K562 (cell line): Measurements from ENCODE around the gene NFATC2. TPM values are rescaled to one million over a fixed set of nuclear protein-coding genes. Genes with fewer than 3 reads are reported as not detected.

ENCODE experiments used
- CHD2 ChIP-seq: IDR thresholded peaks from 2 replicates; pipeline ENCODE4 v1.6.1; 2011; ENCODE audit warnings: low read depth, low read length
- CLOCK ChIP-seq: fragments of 250-450 bp; sonication (Bioruptor Pico); IDR thresholded peaks from 2 replicates; pipeline ENCODE4 v1.4.0; 2020; ENCODE audit warnings: mild to moderate bottlenecking, moderate library complexity, borderline replicate concordance
- DEAF1 ChIP-seq: fragments of 450-650 bp; formaldehyde crosslinking; IDR thresholded peaks from 2 replicates; pipeline ENCODE4 v1.4.0; 2020; ENCODE audit warnings: mild to moderate bottlenecking, moderate library complexity
- DPF2 ChIP-seq: fragments of 450-650 bp; IDR thresholded peaks from 2 replicates; pipeline ENCODE4 v1.6.1; 2016
- JUND ChIP-seq, 2 experiments: IDR thresholded peaks; 2 replicates in 1 of 2; 3 replicates in 1 of 2; pipeline ENCODE4 v1.6.1; 2011; ENCODE audit warnings: borderline replicate concordance in 2 of 2, low read depth in 2 of 2, low read length in 2 of 2, improper control_type of control experiment in 1 of 2, missing biosample characterization in 1 of 2, missing genetic modification characterization in 1 of 2, missing genetic modification reagents in 1 of 2
- KDM1A ChIP-seq, 2 experiments: fragments of 450-650 bp; IDR thresholded peaks; 2 replicates each; pipeline ENCODE4 v1.6.1; 2016; ENCODE audit warnings: mild to moderate bottlenecking in 2 of 2
- KDM5B ChIP-seq: fragments of 200-600 bp; sonication (generic); IDR thresholded peaks from 2 replicates; pipeline ENCODE4 v1.6.1; 2012; ENCODE audit warnings: low read depth, mild to moderate bottlenecking, moderate library complexity, low read length, control low read depth, inconsistent platforms; ENCODE audit not compliant: insufficient replicate concordance
- MAFF ChIP-seq: IDR thresholded peaks from 2 replicates; pipeline ENCODE4 v1.6.1; 2012; ENCODE audit warnings: low read length, improper control_type of control experiment
- MEF2A ChIP-seq: IDR thresholded peaks from 2 replicates; pipeline ENCODE4 v1.6.1; 2011; ENCODE audit warnings: low read depth, mild to moderate bottlenecking, low read length, moderate library complexity; ENCODE audit not compliant: control insufficient read depth
- NFE2 ChIP-seq: IDR thresholded peaks from 2 replicates; pipeline ENCODE4 v1.6.1; 2014; ENCODE audit warnings: antibody characterized with exemption, low read depth
- NFYB ChIP-seq: IDR thresholded peaks from 2 replicates; pipeline ENCODE4 v1.6.1; 2011; ENCODE audit warnings: mild to moderate bottlenecking, moderate library complexity; ENCODE audit not compliant: insufficient read length; ENCODE audit errors: extremely low read depth
- PCBP1 ChIP-seq: fragments of 200-400 bp; formaldehyde crosslinking; IDR thresholded peaks from 2 replicates; pipeline ENCODE4 v1.6.1; 2018; ENCODE audit warnings: mild to moderate bottlenecking, low read depth, low read length; ENCODE audit not compliant: poor library complexity, severe bottlenecking
- PKNOX1 ChIP-seq: fragments of 450-650 bp; IDR thresholded peaks from 2 replicates; pipeline ENCODE4 v1.6.1; 2016
- PRMT5 ChIP-seq: sonication (generic); formaldehyde crosslinking; IDR thresholded peaks from 2 replicates; pipeline ENCODE4 v1.5.0; 2020; ENCODE audit warnings: missing genetic modification reagents
- RBM25 ChIP-seq: fragments of 200-400 bp; formaldehyde crosslinking; IDR thresholded peaks from 2 replicates; pipeline ENCODE4 v1.6.1; 2018; ENCODE audit warnings: low read length, low read depth, moderate library complexity; ENCODE audit not compliant: severe bottlenecking
- TEAD4 ChIP-seq, 2 experiments: sonication (generic) in 1 of 2; formaldehyde crosslinking in 1 of 2; IDR thresholded peaks; 2 replicates each; pipeline versions ENCODE4 v1.6.1 to v1.8.0; 2012 to 2022; ENCODE audit warnings: borderline replicate concordance in 1 of 2, inconsistent platforms in 1 of 2, low read length in 1 of 2, mild to moderate bottlenecking in 1 of 2, missing genetic modification reagents in 1 of 2
- ZNF316 ChIP-seq: fragments of 450-650 bp; IDR thresholded peaks from 2 replicates; pipeline ENCODE4 v1.6.1; 2016
- ZNF518B ChIP-seq: fragments of 250-450 bp; sonication (Bioruptor Pico); IDR thresholded peaks from 2 replicates; pipeline ENCODE4 v1.5.0; 2021; ENCODE audit warnings: mild to moderate bottlenecking, moderate library complexity
- polyA plus RNA-seq, 8 experiments: library from polyadenylated mRNA; depleted of rRNA in 4 of 8; stranded (reverse) in 5 of 8; unstranded in 3 of 8; fragments of >200 nt; fragmentation: Nextera tagmentation in 2 of 8; fragmentation: Illumina TruSeq in 1 of 8; extraction: Ambion mirVana in 2 of 8; extraction: Trizol in 1 of 8; gene quantifications; 2 replicates each; pipeline versions ENCODE4 v1.2.1 to v1.2.3, GENCODE V29; 2011 to 2014; ENCODE audit warnings: inconsistent platforms in 1 of 8, missing spikeins in 1 of 8
- total RNA-seq, 7 experiments: library from RNA; depleted of rRNA in 6 of 7; stranded (reverse); fragments of >200 nt in 6 of 7; fragmentation: Illumina TruSeq in 2 of 7; extraction: Trizol in 2 of 7; gene quantifications; 2 replicates each; pipeline versions ENCODE4 v1.2.1 to v1.2.3, GENCODE V29; 2011 to 2021; ENCODE audit warnings: low replicate concordance in 1 of 7

NFATC2 gene
- total and polyA plus RNA-seq, 9 of the 15 experiments (the other 6 are each of a cell fraction or from before 2014, with no cell fraction given): 1.9 to 11.2 (median 3.0) TPM

- peak; percentile 87 for TF ChIP-seq NFE2
- TF ChIP-seq CHD2: no peak
- peak; percentile 43; the same call in 1 of the 2 replicates for TF ChIP-seq JUND (IDR thresholded peaks at IDR 0.05; ENCODE audit: borderline replicate concordance, low read depth, low read length)
- TF ChIP-seq JUND (tag; IDR thresholded peaks at IDR 0.05; ENCODE audit: borderline replicate concordance, low read depth, low read length): peak; percentile 53; the same call in 2 of the 3 replicates
- no peak for TF ChIP-seq PRMT5 (CRISPR knock-in tag)
- peak; percentile 77 for TF ChIP-seq RBM25
- no peak for TF ChIP-seq PCBP1
- no peak for TF ChIP-seq NFYB
- TF ChIP-seq DEAF1 (CRISPR knock-in tag): no peak
- no peak for TF ChIP-seq KDM5B
- peak; percentile 84 for TF ChIP-seq ZNF316
- no peak for TF ChIP-seq CLOCK (CRISPR knock-in tag)
- no peak for TF ChIP-seq PKNOX1
- peak; percentile 65 for TF ChIP-seq MAFF
- TF ChIP-seq MEF2A: no peak
- TF ChIP-seq ZNF518B (CRISPR knock-in tag): no peak
- peak; percentile 41; the same call in 1 of the 2 replicates for TF ChIP-seq DPF2
- 0 out of 4 replicates have a peak, but pooled peaks of 1 of the 2 experiments have one; percentile 18 for TF ChIP-seq KDM1A (IDR thresholded peaks at IDR 0.05)
- no peak for TF ChIP-seq TEAD4 (IDR thresholded peaks at IDR 0.05; ENCODE audit: low read length)
- TF ChIP-seq TEAD4 (CRISPR knock-in tag; IDR thresholded peaks at IDR 0.05; ENCODE audit: borderline replicate concordance): no peak
These were observed 105.2 kb downstream of the NFATC2 start (continued) for GRCh38 chr20:51437182-51437924.
